NCI-H526 treated with DMSO at 0.1 percent for 48 hours (cell line): ENCODE data around the gene KRTAP19-2.
"Not testable (repeated sequence)": the region's sequence is repeated elsewhere in the genome, so short reads cannot be mapped to it uniquely, and the experiment has no call there.

Experiments
- DNase-seq: peaks from one replicate; lab custom pipeline; 2025; lab: John Stamatoyannopoulos, UW

The KRTAP19-2 gene, protein sequence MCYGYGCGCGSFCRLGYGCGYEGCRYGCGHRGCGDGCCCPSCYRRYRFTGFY

GRCh38 chr21:30487336-30487735, at the start of gene KRTAP19-2:
Gene KRTAP19-2 (minus strand): TSS chr21:30487436. CDS start chr21:30487348, 88 bp downstream.
- DNase-seq: no peak

DNA sequence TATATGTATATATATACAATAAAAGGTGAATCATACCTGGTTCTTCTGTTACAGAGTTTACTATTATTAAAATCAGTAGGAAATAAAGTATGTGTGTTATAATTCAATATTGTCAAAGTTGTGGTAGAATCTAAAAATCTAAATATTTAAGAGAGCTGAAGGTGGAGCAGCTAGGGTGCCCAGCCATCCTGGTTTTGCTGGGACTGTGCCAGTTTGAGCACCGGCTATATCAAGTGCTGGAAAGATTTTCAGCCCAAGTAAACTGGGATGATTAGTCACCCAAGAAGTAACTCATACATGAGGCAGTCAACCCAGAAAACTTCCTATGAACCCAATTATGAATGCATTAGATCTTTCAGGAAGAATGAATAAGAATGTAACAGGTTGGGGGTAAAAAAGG, 31.6 kb upstream of the KRTAP19-2 start:
- no peak for DNase-seq

- no peak for DNase-seq
Measured at GRCh38 chr21:30515681-30516080, 28.4 kb upstream of the KRTAP19-2 start.

- DNase-seq: not testable (repeated sequence)
Measured at GRCh38 chr21:30505621-30506205, 18.5 kb upstream of the KRTAP19-2 start.

DNA sequence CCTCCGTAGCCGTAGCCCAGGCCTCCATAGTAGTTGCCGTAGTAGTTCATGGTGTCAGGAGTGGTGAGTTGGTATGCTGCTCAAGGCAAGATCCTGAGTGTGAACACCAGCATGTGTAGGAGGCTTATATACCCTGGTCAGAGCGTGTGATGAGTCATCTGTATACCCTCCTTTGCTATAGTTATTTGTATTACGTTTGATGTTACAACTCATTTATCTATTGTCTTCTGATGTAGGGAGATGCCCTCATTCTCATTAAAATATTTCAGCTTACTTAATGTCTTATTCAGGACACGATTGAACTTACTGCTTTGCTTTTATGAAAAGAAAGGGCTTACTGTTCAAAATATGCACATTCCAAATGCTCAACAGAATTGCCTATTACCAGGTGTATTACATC, 14.8 kb upstream of the KRTAP19-2 start, which contains the start of gene KRTAP19-5:
KRTAP19-5 (minus strand) TSS at position 101 of the 400 bp plus-strand sequence; CDS start at position 50, 51 bp downstream.
- no peak for DNase-seq

GRCh38 chr21:30497065-30497464, 9.8 kb upstream of the KRTAP19-2 start, which contains the start of gene KRTAP19-4:
Gene KRTAP19-4 (minus strand): TSS chr21:30497165. CDS start chr21:30497110, 55 bp downstream.
- DNase-seq: no peak

GRCh38 chr21:30491963-30492428, 4.8 kb upstream of the KRTAP19-2 start, which contains the start of gene KRTAP19-3:
Gene KRTAP19-3 (minus strand): TSS chr21:30492013. CDS start chr21:30491957, 56 bp downstream.
- DNase-seq: no peak

- DNase-seq: no peak
Measured at GRCh38 chr21:30486180-30486579, 1.1 kb downstream of the KRTAP19-2 start.

GRCh38 chr21:30482130-30482529, 5.1 kb downstream of the KRTAP19-2 start:
- no peak for DNase-seq

- no peak for DNase-seq
Measured at GRCh38 chr21:30480145-30480544, 7.1 kb downstream of the KRTAP19-2 start, which contains the start of gene KRTAP19-1. Gene KRTAP19-1 (minus strand): TSS chr21:30480367. CDS start chr21:30480317, 50 bp downstream.

DNA sequence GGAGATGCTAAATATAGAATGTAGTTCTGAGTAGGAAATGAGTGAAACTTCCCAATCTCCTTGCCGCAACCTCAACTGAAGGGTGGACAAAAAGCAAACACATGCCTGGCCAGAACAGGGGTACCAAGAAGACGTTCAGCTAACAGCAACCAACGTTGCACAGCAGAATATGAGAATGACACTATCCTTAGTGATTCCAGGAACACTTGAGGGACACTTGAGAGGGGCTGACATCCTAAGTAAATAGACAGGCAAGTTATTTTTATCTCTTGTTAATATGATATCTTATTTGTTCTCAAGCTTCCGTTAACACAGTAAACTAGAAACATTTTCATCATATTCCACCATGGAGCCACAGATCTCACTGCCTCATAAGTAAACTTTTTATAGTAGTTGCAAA, 8.0 kb downstream of the KRTAP19-2 start:
- DNase-seq: no peak

- no peak for DNase-seq
Measured at GRCh38 chr21:30478004-30478403, 9.2 kb downstream of the KRTAP19-2 start.

- DNase-seq: no peak
Measured at GRCh38 chr21:30468900-30469714, 18.1 kb downstream of the KRTAP19-2 start.

- DNase-seq: no peak
Measured at GRCh38 chr21:30463713-30464112, 23.5 kb downstream of the KRTAP19-2 start.

DNA sequence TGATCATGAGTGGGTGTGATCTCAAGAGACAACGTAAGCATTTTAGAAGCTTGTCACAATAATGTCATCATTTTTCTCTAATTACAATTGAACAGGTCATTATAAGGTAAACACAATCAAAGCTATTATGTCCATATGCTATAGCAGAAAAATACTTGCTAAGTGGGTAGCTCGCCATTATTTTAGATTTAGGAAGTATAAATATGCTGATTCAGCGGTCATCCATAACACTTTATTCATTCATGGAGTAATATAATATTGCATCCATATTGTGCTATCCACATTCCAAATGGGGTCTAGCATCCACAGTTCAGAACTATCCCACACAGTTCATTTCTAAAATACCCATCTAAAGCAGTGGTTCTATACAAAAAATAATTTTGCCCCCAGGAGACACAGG, 38.7 kb downstream of the KRTAP19-2 start:
- DNase-seq: no peak

GRCh38 chr21:30447056-30447455, 40.2 kb downstream of the KRTAP19-2 start:
- no peak for DNase-seq

- peak; percentile 2 for DNase-seq
Measured at GRCh38 chr21:30444204-30444603, 43.0 kb downstream of the KRTAP19-2 start.

DNA sequence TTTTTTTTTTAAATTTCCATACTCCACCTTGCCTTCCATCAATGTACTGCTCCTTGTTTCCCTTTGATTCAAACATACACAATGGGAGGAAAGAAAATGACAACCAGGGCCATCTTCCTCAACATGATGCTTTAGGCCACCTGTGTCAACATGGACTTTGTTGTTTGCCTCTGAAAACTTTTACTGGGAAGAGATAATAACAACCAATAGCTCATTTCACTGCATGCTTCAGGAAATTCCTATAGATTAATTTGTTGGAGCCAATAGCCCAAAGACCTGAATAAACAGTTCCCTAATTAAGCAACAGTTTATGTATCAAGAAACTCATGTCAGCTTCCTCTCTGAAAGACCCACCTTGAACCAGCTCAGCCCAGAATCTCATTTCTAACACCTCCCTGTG, 44.0 kb downstream of the KRTAP19-2 start:
- DNase-seq: no peak

- no peak for DNase-seq
Measured at GRCh38 chr21:30439975-30440374, 47.3 kb downstream of the KRTAP19-2 start, which contains the start of gene KRTAP15-1. Gene KRTAP15-1 (plus strand): TSS chr21:30440275. CDS start chr21:30440328, 53 bp downstream.
